Bronchial epithelial cell (primary cell): ENCODE measurements around the gene MYO1F. TPM values are rescaled to one million over a fixed set of nuclear protein-coding genes. Genes with fewer than 3 reads are reported as not detected.

Source experiments
- DNase-seq: peaks from one replicate; pipeline ENCODE4 v3.0.0-alpha.2; 2010; ENCODE audit warnings: low read depth
- FAIRE-seq: peaks from 2 replicates; lab custom pipeline; 2011; peaks lifted over from hg19 to GRCh38; lab: Jason Lieb, UNC
- H3K27me3 ChIP-seq: 2 replicates; pipeline ENCODE4 v1.5.1; 2011; ENCODE audit warnings: low read length; ENCODE audit not compliant: control insufficient read depth, insufficient read depth
- H3K36me3 ChIP-seq: 2 replicates; pipeline ENCODE4 v1.5.1; 2011; ENCODE audit warnings: low read length; ENCODE audit not compliant: control insufficient read depth, insufficient read depth
- H3K4me3 ChIP-seq: 2 replicates; pipeline ENCODE4 v1.5.1; 2011; ENCODE audit warnings: mild to moderate bottlenecking, low read depth, low read length, control low read depth
- total RNA-seq: library from RNA; depleted of rRNA; stranded (reverse); fragments of >200 nt; gene quantifications from 2 replicates; pipeline ENCODE4 v1.2.1, GENCODE V29; 2014
- TF ChIP-seq, protein P1 (sequence below): IDR thresholded peaks from 2 replicates; pipeline ENCODE4 v1.5.1; 2011; ENCODE audit warnings: mild to moderate bottlenecking, moderate library complexity, low read length, control low read depth, inconsistent platforms; ENCODE audit not compliant: insufficient read depth, severe bottlenecking

Gene MYO1F
- total RNA-seq, 1 donor from 2014 or later: not detected

DNA sequence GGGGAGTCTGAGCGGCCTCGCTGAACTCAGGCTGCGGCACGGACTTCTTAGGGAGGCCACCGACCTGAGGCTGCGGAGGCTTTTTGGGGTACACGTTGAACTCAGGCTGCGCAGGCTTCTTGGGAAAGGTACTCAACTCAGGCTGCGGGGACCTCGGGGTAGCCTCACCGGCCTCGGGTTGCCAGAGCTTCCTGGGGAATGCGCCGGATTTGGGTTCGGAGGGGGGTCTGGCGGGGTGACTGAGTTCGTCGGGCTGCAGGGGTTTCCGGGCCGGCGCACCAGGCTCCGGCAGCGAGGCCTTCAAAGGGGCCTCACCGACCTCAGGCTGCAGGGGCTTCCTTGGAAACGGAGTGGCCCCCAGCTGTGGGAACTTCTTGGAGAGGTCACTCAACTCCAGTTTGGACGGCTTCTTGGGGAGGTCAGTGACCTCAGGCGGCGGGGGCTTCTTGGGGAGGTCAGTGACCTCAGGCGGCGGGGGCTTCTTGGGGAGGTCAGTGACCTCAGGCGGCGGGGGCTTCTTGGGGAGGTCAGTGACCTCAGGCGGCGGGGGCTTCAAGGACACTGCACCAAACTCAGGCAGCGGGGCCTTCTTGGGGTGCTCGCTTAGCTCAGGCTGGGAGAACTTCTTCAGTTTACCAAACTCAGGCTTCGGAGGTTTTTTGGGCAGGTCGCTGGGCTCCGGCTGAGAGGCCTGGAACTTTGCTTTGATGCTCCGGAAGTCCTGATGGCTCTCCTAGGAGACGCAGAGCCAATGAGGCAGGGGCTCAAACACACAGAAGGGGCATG is 78.0 kb downstream of the MYO1F start:
- no peaks in the 10 kb centered on the region for H3K36me3 ChIP-seq
- no peak for DNase-seq
- no peak overlapping the region for H3K4me3 ChIP-seq
- no peak for FAIRE-seq
- TF ChIP-seq, protein P1, sequence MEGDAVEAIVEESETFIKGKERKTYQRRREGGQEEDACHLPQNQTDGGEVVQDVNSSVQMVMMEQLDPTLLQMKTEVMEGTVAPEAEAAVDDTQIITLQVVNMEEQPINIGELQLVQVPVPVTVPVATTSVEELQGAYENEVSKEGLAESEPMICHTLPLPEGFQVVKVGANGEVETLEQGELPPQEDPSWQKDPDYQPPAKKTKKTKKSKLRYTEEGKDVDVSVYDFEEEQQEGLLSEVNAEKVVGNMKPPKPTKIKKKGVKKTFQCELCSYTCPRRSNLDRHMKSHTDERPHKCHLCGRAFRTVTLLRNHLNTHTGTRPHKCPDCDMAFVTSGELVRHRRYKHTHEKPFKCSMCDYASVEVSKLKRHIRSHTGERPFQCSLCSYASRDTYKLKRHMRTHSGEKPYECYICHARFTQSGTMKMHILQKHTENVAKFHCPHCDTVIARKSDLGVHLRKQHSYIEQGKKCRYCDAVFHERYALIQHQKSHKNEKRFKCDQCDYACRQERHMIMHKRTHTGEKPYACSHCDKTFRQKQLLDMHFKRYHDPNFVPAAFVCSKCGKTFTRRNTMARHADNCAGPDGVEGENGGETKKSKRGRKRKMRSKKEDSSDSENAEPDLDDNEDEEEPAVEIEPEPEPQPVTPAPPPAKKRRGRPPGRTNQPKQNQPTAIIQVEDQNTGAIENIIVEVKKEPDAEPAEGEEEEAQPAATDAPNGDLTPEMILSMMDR: no peak
- no peaks in the 10 kb centered on the region for H3K27me3 ChIP-seq

DNA sequence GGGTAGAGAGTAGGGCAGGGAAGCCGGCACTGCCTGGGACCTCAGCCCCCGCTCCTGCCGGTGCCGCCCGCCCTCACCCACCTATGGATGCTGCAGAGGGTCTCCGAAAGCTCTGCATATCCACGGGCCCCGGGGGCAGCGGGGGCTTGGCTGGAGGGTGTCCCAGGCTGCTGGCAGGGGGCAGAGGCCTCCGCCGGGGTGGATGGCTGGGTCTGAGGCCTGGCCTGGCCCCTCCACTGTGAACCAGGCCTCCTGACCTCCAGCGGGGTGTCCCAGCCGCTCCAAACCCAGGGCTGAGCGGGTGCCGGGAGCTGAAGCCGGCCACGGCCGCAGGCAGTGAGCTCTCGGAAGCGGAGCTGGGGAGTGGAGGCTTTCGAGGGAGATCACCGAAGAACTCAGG is 78.9 kb downstream of the MYO1F start:
- TF ChIP-seq, protein P1: no peak
- DNase-seq (no peak), FAIRE-seq (no peak)
- Histone ChIP-seq H3K4me3 (no peak overlapping the region), H3K36me3 (no peaks in the 10 kb centered on the region), H3K27me3 (no peaks in the 10 kb centered on the region)

- Histone ChIP-seq H3K27me3 (no peaks in the 10 kb centered on the region), H3K4me3 (no peak overlapping the region), H3K36me3 (no peaks in the 10 kb centered on the region)
- DNase-seq (no peak), FAIRE-seq (peak; percentile 23)
- TF ChIP-seq, protein P1: no peak
These were observed 83.1 kb downstream of the MYO1F start for GRCh38 chr19:8494158-8494557.

DNA sequence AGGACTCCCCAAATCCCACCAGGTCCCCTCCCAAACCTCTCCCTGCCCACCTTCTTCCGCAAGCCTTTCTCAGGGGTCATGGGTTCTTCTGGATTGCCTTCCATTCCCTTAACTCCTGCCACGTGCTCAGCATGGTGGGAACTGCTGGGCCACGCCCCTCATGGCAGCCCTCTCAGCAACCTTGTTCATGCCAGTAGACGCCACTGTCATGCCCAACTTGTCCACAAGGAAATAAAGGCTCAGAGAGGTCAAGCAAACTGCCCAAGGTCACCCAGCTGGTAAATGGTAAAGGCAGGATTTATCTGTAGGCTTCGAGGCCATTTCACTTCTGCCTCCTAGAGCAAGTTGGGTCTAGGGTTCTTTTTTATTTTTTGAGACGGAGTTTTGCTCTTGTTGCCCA is 85.7 kb downstream of the MYO1F start:
- peaks cover 8% of the 10 kb centered on the region for H3K36me3 ChIP-seq
- H3K27me3 ChIP-seq: no peaks in the 10 kb centered on the region
- no peak overlapping the region for H3K4me3 ChIP-seq
- no peak for FAIRE-seq
- TF ChIP-seq, protein P1: no peak
- no peak for DNase-seq

DNA sequence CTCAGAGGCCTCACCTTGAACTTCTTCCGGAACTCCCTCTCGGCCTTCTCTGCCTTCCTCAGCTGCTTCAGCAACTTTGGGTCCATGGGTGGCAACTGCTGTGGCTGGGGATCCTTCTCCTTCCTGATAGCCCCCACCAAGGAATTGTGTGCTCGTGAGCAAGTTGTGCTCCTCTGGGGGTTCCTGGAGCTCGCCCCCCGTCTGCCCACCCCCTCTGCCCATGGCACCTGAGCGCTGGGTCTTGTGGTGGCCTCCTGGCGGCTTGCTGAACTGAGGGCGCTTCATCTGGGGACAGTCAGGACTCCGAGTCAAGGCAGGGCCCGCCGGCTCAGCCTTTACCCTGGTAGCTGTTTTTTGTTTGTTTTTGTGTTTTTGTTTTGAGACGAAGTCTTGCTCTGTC is 86.4 kb downstream of the MYO1F start:
- TF ChIP-seq, protein P1: no peak
- Histone ChIP-seq H3K4me3 (no peak overlapping the region), H3K27me3 (no peaks in the 10 kb centered on the region), H3K36me3 (peaks cover 12% of the 10 kb centered on the region)
- no peak for DNase-seq
- no peak for FAIRE-seq

DNA sequence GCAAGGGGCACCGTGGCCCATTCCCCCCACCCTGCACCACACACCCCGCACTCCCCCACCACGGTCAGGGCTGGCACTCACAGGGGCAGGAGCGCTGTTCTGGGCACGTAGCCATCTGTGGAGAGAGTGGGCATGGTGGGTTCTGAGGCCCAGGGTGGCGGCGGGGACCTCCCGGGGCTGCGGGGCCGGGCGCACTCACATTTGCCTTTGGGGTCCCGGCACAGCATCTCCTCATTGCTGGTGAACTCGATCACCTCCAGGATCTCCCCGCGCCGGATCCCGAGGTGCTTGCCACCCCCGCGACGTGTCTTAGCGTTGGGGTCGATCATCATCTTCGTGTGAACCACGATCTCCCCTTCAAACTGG is 86.9 kb downstream of the MYO1F start:
- no peak for FAIRE-seq
- Histone ChIP-seq H3K27me3 (no peaks in the 10 kb centered on the region), H3K4me3 (no peak overlapping the region), H3K36me3 (peaks cover 15% of the 10 kb centered on the region)
- no peak for DNase-seq
- TF ChIP-seq, protein P1: no peak
